HepG2 (cell line): ENCODE data around the gene PAX7. TPM values are rescaled to one million over a fixed set of nuclear protein-coding genes. Genes with fewer than 3 reads are reported as not detected.

Source experiments
- ATAC-seq: fragments of 200-7000 bp; cut with Tn5 transposase; 3 replicates; pipeline ENCODE4 v1.9.1; 2020; ENCODE audit warnings: mild to moderate bottlenecking, moderate library complexity
- BruUV-seq: library from RNA; stranded (reverse); fragments of 400-500 nt; replicated peaks from 2 replicates; lab custom pipeline; 2021; lab: Mats Ljungman, UMichigan
- CTCF ChIA-PET: fragments of 300-600 bp; formaldehyde crosslinking; extraction: SDS; loops from one replicate; lab custom pipeline; 2021; ENCODE audit warnings: low total read pairs, inconsistent platforms, low intra/inter-chr PET ratio; lab: Yijun Ruan, JAX
- POLR2A ChIA-PET: fragments of 350-600 bp; sonication (Branson Sonifier 250); formaldehyde crosslinking; loops from one replicate; lab custom pipeline; 2020; ENCODE audit warnings: antibody characterized with exemption, inconsistent platforms; lab: Yijun Ruan, JAX
- DNase-seq: peaks from one replicate; pipeline ENCODE4 v3.0.0-alpha.2; 2015; ENCODE audit warnings: low spot score
- FAIRE-seq: peaks from 3 replicates; lab custom pipeline; 2011; peaks lifted over from hg19 to GRCh38; lab: Jason Lieb, UNC
- H2AFZ ChIP-seq: one replicate; pipeline ENCODE4 v1.6.1; 2011; ENCODE audit warnings: low read length, inconsistent platforms
- H3K27ac ChIP-seq: fragments of 300-600 bp; 3 replicates; pipeline ENCODE4 v1.8.0; 2011; ENCODE audit warnings: mixed run types, mild to moderate bottlenecking, mixed read lengths, low read length, inconsistent platforms; ENCODE audit not compliant: insufficient read depth; ENCODE audit errors: extremely low read length
- H3K27me3 ChIP-seq, 2 experiments: fragments of 200-600 bp in 1 of 2; 2 replicates in 1 of 2; 3 replicates in 1 of 2; pipeline versions ENCODE4 v1.6.0 to v1.8.0; 2011; ENCODE audit warnings: low read length in 2 of 2, mild to moderate bottlenecking in 2 of 2, moderate library complexity in 2 of 2, inconsistent platforms in 1 of 2; ENCODE audit not compliant: insufficient read depth in 2 of 2, control insufficient read depth in 1 of 2
- H3K36me3 ChIP-seq, 2 experiments: fragments of 200-600 bp in 1 of 2; replicated peaks in 1 of 2; 2 replicates in 1 of 2; 3 replicates in 1 of 2; pipeline versions ENCODE4 v1.5.1 to v1.8.0; 2011; ENCODE audit warnings: low read length in 2 of 2, inconsistent platforms in 1 of 2; ENCODE audit not compliant: insufficient read depth in 2 of 2, control insufficient read depth in 1 of 2
- H3K4me1 ChIP-seq: 2 replicates; pipeline ENCODE4 v1.5.1; 2012; ENCODE audit warnings: low read length, inconsistent platforms; ENCODE audit not compliant: insufficient read depth
- H3K4me2 ChIP-seq: 2 replicates; pipeline ENCODE4 v1.6.0; 2011; ENCODE audit warnings: low read depth, low read length, inconsistent platforms
- H3K4me3 ChIP-seq, 3 experiments: fragments of 200-600 bp in 1 of 3; sonication (generic), shearing (Covaris generic) in 1 of 3; replicated peaks in 1 of 3; 2 replicates each; pipeline ENCODE4 v1.5.1; 2011 to 2016; ENCODE audit warnings: low read length in 3 of 3, inconsistent platforms in 2 of 3, low read depth in 2 of 3, mild to moderate bottlenecking in 2 of 3, control low read depth in 1 of 3, mixed read lengths in 1 of 3; ENCODE audit not compliant: insufficient read depth in 1 of 3
- H3K79me2 ChIP-seq: one replicate; pipeline ENCODE4 v1.6.1; 2011; ENCODE audit warnings: low read length, inconsistent platforms; ENCODE audit not compliant: insufficient read depth
- H3K9ac ChIP-seq: 2 replicates; pipeline ENCODE4 v1.6.0; 2011; ENCODE audit warnings: mild to moderate bottlenecking, low read depth, low read length, inconsistent platforms; ENCODE audit not compliant: insufficient read depth
- H3K9me3 ChIP-seq: 2 replicates; pipeline ENCODE4 v1.5.1; 2012; ENCODE audit warnings: mild to moderate bottlenecking, low read length
- H4K20me1 ChIP-seq: 2 replicates; pipeline ENCODE4 v1.6.0; 2011; ENCODE audit warnings: inconsistent platforms, mild to moderate bottlenecking, low read length, moderate library complexity; ENCODE audit not compliant: insufficient read depth
- AKNA ChIP-seq: sonication (generic); formaldehyde crosslinking; IDR thresholded peaks from 2 replicates; pipeline ENCODE4 v1.4.0; 2020; ENCODE audit warnings: missing genetic modification reagents, borderline replicate concordance
- CCAR2 ChIP-seq: fragments of 200-400 bp; formaldehyde crosslinking; optimal IDR thresholded peaks from 2 replicates; pipeline ENCODE3; 2018; ENCODE audit warnings: low read depth, mild to moderate bottlenecking, low read length, moderate library complexity
- NCOR1 ChIP-seq: fragments of 200-600 bp; sonication (generic); IDR thresholded peaks from 2 replicates; pipeline ENCODE4 v1.7.0; 2017; ENCODE audit warnings: antibody characterized with exemption, low read length, borderline replicate concordance
- PHF5A ChIP-seq: IDR thresholded peaks from one replicate; pipeline ENCODE4 v1.6.1; 2018; ENCODE audit warnings: low read depth, missing genetic modification reagents; ENCODE audit not compliant: unreplicated experiment
- SNAI1 ChIP-seq: sonication (generic); formaldehyde crosslinking; IDR thresholded peaks from 2 replicates; pipeline ENCODE4 v1.5.0; 2020; ENCODE audit warnings: mild to moderate bottlenecking, missing genetic modification reagents, borderline replicate concordance
- ZFP36 ChIP-seq: fragments of 150-350 bp; IDR thresholded peaks from 2 replicates; pipeline ENCODE4 v1.6.1; 2018; ENCODE audit warnings: borderline replicate concordance, low read length, low read depth; ENCODE audit not compliant: partially characterized antibody
- ZFYVE20 ChIP-seq: sonication (generic); formaldehyde crosslinking; IDR thresholded peaks from 2 replicates; pipeline ENCODE4 v1.8.0; 2023; ENCODE audit warnings: low read depth, mild to moderate bottlenecking, moderate library complexity, missing genetic modification reagents, borderline replicate concordance
- ZNF280B ChIP-seq: sonication (generic); formaldehyde crosslinking; IDR thresholded peaks from 2 replicates; pipeline ENCODE4 v1.5.0; 2020; ENCODE audit warnings: missing genetic modification reagents, mild to moderate bottlenecking, borderline replicate concordance
- ZNF281 ChIP-seq: sonication (generic); formaldehyde crosslinking; IDR thresholded peaks from 2 replicates; pipeline ENCODE4 v1.4.0; 2020; ENCODE audit warnings: missing genetic modification reagents, borderline replicate concordance
- ZNF558 ChIP-seq: sonication (generic); formaldehyde crosslinking; IDR thresholded peaks from 2 replicates; pipeline ENCODE4 v1.9.0; 2022; ENCODE audit warnings: mild to moderate bottlenecking, missing genetic modification reagents, borderline replicate concordance
- ZNF766 ChIP-seq: sonication (generic); formaldehyde crosslinking; IDR thresholded peaks from 2 replicates; pipeline ENCODE4 v1.5.0; 2020; ENCODE audit warnings: missing genetic modification reagents, borderline replicate concordance
- ZNF776 ChIP-seq: sonication (generic); formaldehyde crosslinking; IDR thresholded peaks from 2 replicates; pipeline ENCODE4 v1.4.0; 2020; ENCODE audit warnings: mild to moderate bottlenecking, missing genetic modification reagents
- ZNF782 ChIP-seq: sonication (generic); formaldehyde crosslinking; IDR thresholded peaks from 2 replicates; pipeline ENCODE4 v1.4.0; 2020; ENCODE audit warnings: missing genetic modification reagents, mild to moderate bottlenecking, borderline replicate concordance
- WGBS: methylation state at CpG from one replicate; pipeline ENCODE4 v1.1.6; 2017; ENCODE audit warnings: low lambda C conversion rate; 5-methylcytosine and 5-hydroxymethylcytosine counted together
- in situ Hi-C: cut with HindIII; loops from 2 replicates; pipeline ENCODE4 v1.10.0; 2017; ENCODE audit warnings: low pct_unique_long_range_greater_than_20kb; ENCODE audit not compliant: extremely low pct_ligation_motif_present
- intact Hi-C: fragments of 100-400 bp; cut with micrococcal nuclease; formaldehyde crosslinking; loops from one replicate; pipeline ENCODE4 v1.10.0; 2022; ENCODE audit not compliant: unreplicated experiment
- polyA plus RNA-seq, 8 experiments: library from polyadenylated mRNA; depleted of rRNA in 3 of 8; stranded (reverse) in 7 of 8; unstranded in 1 of 8; fragments of >200 nt; fragmentation: Illumina TruSeq in 4 of 8; extraction: Trizol in 4 of 8; gene quantifications; 2 replicates each; pipeline versions ENCODE4 v1.2.1 to v1.2.3, GENCODE V29; 2011 to 2016; ENCODE audit warnings: low read depth in 4 of 8, missing spikeins in 1 of 8, mixed read lengths in 1 of 8; ENCODE audit not compliant: insufficient read depth in 1 of 8
- total RNA-seq, 5 experiments: library from RNA; depleted of rRNA; stranded (reverse); fragments of >200 nt; fragmentation: Illumina TruSeq; extraction: Trizol; gene quantifications; 2 replicates each; pipeline ENCODE4 v1.2.3, GENCODE V29; 2016; ENCODE audit warnings: low read depth in 1 of 5

The PAX7 gene
- total and polyA plus RNA-seq, 2 of the 13 experiments (the other 11 are each of a cell fraction or from before 2014, with no cell fraction given), result not detected

- Histone ChIP-seq H4K20me1 (no peaks in the 10 kb centered on the region), H3K36me3 (no peaks in the 10 kb centered on the region), H3K27ac (no peak overlapping the region), H3K9me3 (no peaks in the 10 kb centered on the region), H3K4me1 (no peaks in the 10 kb centered on the region), H3K9ac (no peak overlapping the region), H3K27me3 (peaks cover 0 to 9% of the 10 kb centered on the region in 2 experiments; a peak in 2 of 5 replicates), H3K79me2 (no peaks in the 10 kb centered on the region), H2AFZ (no peak overlapping the region), H3K4me3 (no peak overlapping the region), H3K4me2 (no peak overlapping the region)
- ATAC-seq (no peak), DNase-seq (no peak), FAIRE-seq (no peak)
- CTCF ChIA-PET, result no interaction called here
- in situ Hi-C loops, result no loop called here
- WGBS, result 2% methylated on average over 7 of the region's 9 CpGs
- intact Hi-C loops, result no loop called here
- POLR2A ChIA-PET, result no interaction called here
- no TSS peak for BruUV-seq
- TF ChIP-seq ZNF558 (CRISPR knock-in tag), result no peak
- no peak for TF ChIP-seq SNAI1 (CRISPR knock-in tag)
- TF ChIP-seq ZNF776, result no peak
- TF ChIP-seq ZNF280B, result no peak
- no peak for TF ChIP-seq AKNA (CRISPR knock-in tag)
- no peak for TF ChIP-seq ZNF281
- TF ChIP-seq ZNF782 (CRISPR knock-in tag), result no peak
- TF ChIP-seq ZFP36, result no peak
- TF ChIP-seq PHF5A (CRISPR knock-in tag), result no peak
- TF ChIP-seq CCAR2, result no peak
- TF ChIP-seq NCOR1, result no peak
- no peak for TF ChIP-seq ZNF766
- no peak for TF ChIP-seq ZFYVE20 (CRISPR knock-in tag)
Observed at GRCh38 chr1:18588093-18588492, 42.6 kb upstream of the PAX7 start.
